CD4-positive, CD25-positive, alpha-beta regulatory T cell (primary cell): ENCODE results near the gene TYRO3. TPM values are rescaled to one million over a fixed set of nuclear protein-coding genes. Genes with fewer than 3 reads are reported as not detected.

Experiments used
- ATAC-seq, 2 donors: fragments of 150-1000 bp; cut with Tn5 transposase; one replicate each; pipeline ENCODE4 v1.10.0; 2021; ENCODE audit warnings: low read depth in 2 of 2, moderate number of reproducible peaks in 2 of 2, moderate library complexity in 1 of 2
- DNase-seq, 3 donors: peaks; one replicate each; pipeline versions ENCODE4 v3.0.0 to v3.0.0-alpha.2; 2012 to 2022; ENCODE audit warnings: mixed read lengths in 1 of 3
- H3K27ac ChIP-seq: one replicate; pipeline ENCODE4 v1.7.0; 2013; ENCODE audit warnings: mild to moderate bottlenecking, low read length; ENCODE audit not compliant: insufficient read depth, poor library complexity, severe bottlenecking
- H3K27me3 ChIP-seq: one replicate; pipeline ENCODE4 v1.7.0; 2013; ENCODE audit warnings: low read length; ENCODE audit not compliant: control insufficient read depth, insufficient read depth
- H3K36me3 ChIP-seq: one replicate; pipeline ENCODE4 v1.7.0; 2013; ENCODE audit warnings: mild to moderate bottlenecking, low read length, moderate library complexity; ENCODE audit not compliant: control insufficient read depth, insufficient read depth
- H3K4me1 ChIP-seq: 2 replicates; pipeline ENCODE4 v1.7.0; 2013; ENCODE audit warnings: mild to moderate bottlenecking, low read length; ENCODE audit not compliant: insufficient read depth, control insufficient read depth, poor library complexity, severe bottlenecking
- H3K4me3 ChIP-seq: one replicate; pipeline ENCODE4 v1.7.0; 2013; ENCODE audit warnings: low read depth, mild to moderate bottlenecking, low read length, moderate library complexity
- H3K9me3 ChIP-seq, 2 experiments: 1 replicate in 1 of 2; 2 replicates in 1 of 2; pipeline ENCODE4 v1.7.0; 2013; ENCODE audit warnings: low read length in 2 of 2, mild to moderate bottlenecking in 1 of 2, moderate library complexity in 1 of 2; ENCODE audit not compliant: control insufficient read depth in 2 of 2
- H3K27ac Mint-ChIP-seq, 3 donors: one replicate each; pipeline ENCODE4 v1.8.0; 2020 to 2022; ENCODE audit warnings: mild to moderate bottlenecking in 3 of 3, mixed read lengths in 3 of 3, moderate library complexity in 2 of 3
- H3K27me3 Mint-ChIP-seq: one replicate; pipeline ENCODE4 v1.8.0; 2022; ENCODE audit warnings: mild to moderate bottlenecking, mixed read lengths
- H3K36me3 Mint-ChIP-seq: one replicate; pipeline ENCODE4 v1.8.0; 2020; ENCODE audit warnings: mixed read lengths
- H3K4me1 Mint-ChIP-seq, 4 donors: one replicate each; pipeline ENCODE4 v1.8.0; 2020 to 2022; ENCODE audit warnings: mixed read lengths in 4 of 4, mild to moderate bottlenecking in 1 of 4
- H3K4me3 Mint-ChIP-seq, 4 donors: one replicate each; pipeline ENCODE4 v1.8.0; 2020 to 2022; ENCODE audit warnings: mild to moderate bottlenecking in 4 of 4, mixed read lengths in 4 of 4, moderate library complexity in 3 of 4
- H3K9me3 Mint-ChIP-seq, 7 donors: one replicate each; pipeline ENCODE4 v1.8.0; 2020 to 2022; ENCODE audit warnings: mixed read lengths in 7 of 7, mild to moderate bottlenecking in 3 of 7, moderate library complexity in 2 of 7
- polyA plus RNA-seq, 4 donors: library from polyadenylated mRNA; unstranded; fragments of 300-500 nt; fragmentation: Illumina TruSeq; gene quantifications; one replicate each; pipeline ENCODE4 v1.2.3, GENCODE V29; 2021
- total RNA-seq: library from RNA; stranded (reverse); gene quantifications from one replicate; pipeline ENCODE4 v1.2.3, GENCODE V29; 2022

Gene TYRO3
- total and polyA plus RNA-seq, 5 donors from 2014 or later: 0.16 to 0.82 TPM; not detected in 3

DNA sequence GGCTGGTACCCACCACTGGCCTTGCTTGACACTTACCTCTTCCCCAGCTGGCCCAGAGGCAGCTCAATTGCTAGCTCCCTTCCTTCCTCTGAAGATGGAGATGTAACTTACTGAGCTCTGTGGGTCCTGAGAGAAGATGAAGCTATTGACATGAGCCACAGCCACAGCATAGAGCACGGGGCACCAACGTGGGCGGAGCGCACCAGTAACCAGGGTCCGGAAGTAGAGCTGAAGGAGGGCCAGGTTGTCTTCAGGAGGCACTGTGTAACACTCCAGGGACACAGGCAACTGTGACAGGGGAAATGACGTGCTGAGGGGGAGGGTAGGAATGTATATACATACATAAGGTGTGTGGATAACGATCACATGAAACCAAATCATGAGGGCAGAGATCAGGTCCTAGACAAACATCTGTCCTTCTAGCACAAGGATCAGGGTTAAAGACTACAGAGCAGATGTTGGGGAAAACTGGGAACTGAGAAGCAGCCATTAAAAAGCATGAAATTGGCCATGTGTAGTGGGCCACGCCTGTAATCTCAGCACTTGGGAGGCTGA lies 41.0 kb upstream of the TYRO3 start:
- no peaks in the 10 kb centered on the region for H3K9me3 ChIP-seq
- no peak overlapping the region for H3K27ac ChIP-seq
- Mint-ChIP-seq H3K4me1 (peaks cover 0 to 21% (median 7%) of the 10 kb centered on the region in 4 donors), H3K4me3 (no peak overlapping the region), H3K27ac (no peak overlapping the region), H3K27me3 (peaks cover 11% of the 10 kb centered on the region), H3K9me3 (no peaks in the 10 kb centered on the region), H3K36me3 (peaks cover 32% of the 10 kb centered on the region)
- DNase-seq: no peak
- no peaks in the 10 kb centered on the region for H3K27me3 ChIP-seq
- H3K4me3 ChIP-seq: no peak overlapping the region
- H3K36me3 ChIP-seq: no peaks in the 10 kb centered on the region
- no peak for ATAC-seq
- peaks cover 13% of the 10 kb centered on the region for H3K4me1 ChIP-seq

DNA sequence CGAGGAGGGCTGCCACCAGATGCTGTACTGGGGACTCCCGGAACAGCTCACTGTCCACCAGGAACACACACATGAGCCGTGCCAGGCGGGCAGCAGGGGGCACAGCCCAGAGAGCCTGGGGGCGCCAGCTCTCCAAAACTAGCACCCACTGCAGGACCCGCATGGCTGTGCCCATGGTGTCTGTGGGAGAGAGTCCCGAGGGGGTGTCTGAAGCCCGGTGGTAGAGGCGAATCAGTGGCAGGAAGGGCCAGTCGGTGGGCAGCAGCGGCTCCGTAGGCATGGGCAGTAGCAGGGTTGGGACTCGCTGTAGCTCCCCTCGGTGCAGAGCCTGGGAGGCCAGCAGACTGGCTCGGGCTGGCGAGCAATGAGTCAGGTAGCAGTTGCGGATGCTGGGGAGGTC lies 38.4 kb upstream of the TYRO3 start:
- Mint-ChIP-seq H3K4me3 (no peak overlapping the region), H3K36me3 (peaks cover 32% of the 10 kb centered on the region), H3K9me3 (no peaks in the 10 kb centered on the region), H3K27ac (peak overlapping the region in 1 of 3 donors; percentile 26), H3K27me3 (no peaks in the 10 kb centered on the region), H3K4me1 (peaks cover 0 to 5% (median 0%) of the 10 kb centered on the region in 4 donors)
- Histone ChIP-seq H3K4me1 (no peaks in the 10 kb centered on the region), H3K27ac (no peak overlapping the region), H3K4me3 (no peak overlapping the region), H3K9me3 (no peaks in the 10 kb centered on the region), H3K36me3 (peaks cover 4% of the 10 kb centered on the region), H3K27me3 (no peaks in the 10 kb centered on the region)
- no peak for ATAC-seq
- DNase-seq: no peak

DNA sequence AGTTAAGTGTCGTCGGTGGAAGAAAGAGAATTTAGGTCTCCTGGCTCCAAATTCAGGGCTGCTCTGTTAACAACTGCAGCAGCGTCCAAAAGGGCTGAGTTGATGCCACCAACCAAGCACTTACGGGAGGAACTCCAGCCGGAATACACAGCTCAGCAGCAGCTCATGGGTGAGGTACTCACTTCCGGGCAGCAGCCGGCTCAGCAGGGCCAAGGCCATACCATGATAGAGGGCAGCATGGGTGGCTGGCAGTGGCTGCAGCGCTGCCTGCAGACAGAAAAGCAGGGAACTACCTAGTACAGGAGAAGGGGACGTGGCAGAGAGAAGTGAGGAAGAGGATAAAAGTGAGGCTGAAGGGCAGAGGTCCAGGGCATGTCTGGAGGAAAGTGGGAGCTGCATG lies 37.4 kb upstream of the TYRO3 start:
- Histone ChIP-seq H3K27me3 (no peaks in the 10 kb centered on the region), H3K27ac (no peak overlapping the region), H3K9me3 (no peaks in the 10 kb centered on the region), H3K4me1 (no peaks in the 10 kb centered on the region), H3K36me3 (peaks cover 10% of the 10 kb centered on the region), H3K4me3 (no peak overlapping the region)
- Mint-ChIP-seq H3K9me3 (no peaks in the 10 kb centered on the region), H3K4me1 (peaks cover 0 to 5% (median 0%) of the 10 kb centered on the region in 4 donors), H3K4me3 (no peak overlapping the region), H3K36me3 (peaks cover 34% of the 10 kb centered on the region), H3K27me3 (no peaks in the 10 kb centered on the region), H3K27ac (peak overlapping the region in 2 of 3 donors; percentile 54 to 88)
- ATAC-seq: no peak
- DNase-seq: no peak

DNA sequence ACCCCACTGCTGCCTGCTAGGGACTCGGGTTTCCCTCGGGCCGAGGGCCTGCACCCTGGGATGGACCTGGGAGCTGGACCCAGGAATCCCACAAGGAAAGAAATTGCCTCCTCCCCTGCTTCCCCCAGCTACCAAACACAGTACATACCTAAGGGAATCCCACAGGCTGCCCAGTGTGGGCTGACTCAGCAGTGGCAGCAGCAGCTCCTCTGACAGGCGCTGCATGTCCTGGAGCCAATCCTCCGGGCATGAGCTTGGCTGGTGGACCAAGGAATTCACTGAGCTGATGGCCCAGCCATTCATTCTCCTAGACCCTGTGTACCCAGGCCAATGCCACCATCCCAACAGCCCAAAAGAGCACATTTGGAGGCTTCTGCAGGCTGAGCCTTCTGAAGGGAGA lies 35.9 kb upstream of the TYRO3 start:
- no peaks in the 10 kb centered on the region for H3K27me3 Mint-ChIP-seq
- no peak overlapping the region for H3K27ac Mint-ChIP-seq
- Histone ChIP-seq H3K9me3 (no peaks in the 10 kb centered on the region), H3K4me1 (no peaks in the 10 kb centered on the region), H3K27ac (no peak overlapping the region), H3K4me3 (no peak overlapping the region), H3K36me3 (peaks cover 24% of the 10 kb centered on the region), H3K27me3 (no peaks in the 10 kb centered on the region)
- peaks cover 0 to 3% (median 0%) of the 10 kb centered on the region in 4 donors for H3K4me1 Mint-ChIP-seq
- DNase-seq (no peak), ATAC-seq (no peak)
- no peak overlapping the region for H3K4me3 Mint-ChIP-seq
- H3K36me3 Mint-ChIP-seq: peaks cover 31% of the 10 kb centered on the region
- H3K9me3 Mint-ChIP-seq: no peaks in the 10 kb centered on the region

DNA sequence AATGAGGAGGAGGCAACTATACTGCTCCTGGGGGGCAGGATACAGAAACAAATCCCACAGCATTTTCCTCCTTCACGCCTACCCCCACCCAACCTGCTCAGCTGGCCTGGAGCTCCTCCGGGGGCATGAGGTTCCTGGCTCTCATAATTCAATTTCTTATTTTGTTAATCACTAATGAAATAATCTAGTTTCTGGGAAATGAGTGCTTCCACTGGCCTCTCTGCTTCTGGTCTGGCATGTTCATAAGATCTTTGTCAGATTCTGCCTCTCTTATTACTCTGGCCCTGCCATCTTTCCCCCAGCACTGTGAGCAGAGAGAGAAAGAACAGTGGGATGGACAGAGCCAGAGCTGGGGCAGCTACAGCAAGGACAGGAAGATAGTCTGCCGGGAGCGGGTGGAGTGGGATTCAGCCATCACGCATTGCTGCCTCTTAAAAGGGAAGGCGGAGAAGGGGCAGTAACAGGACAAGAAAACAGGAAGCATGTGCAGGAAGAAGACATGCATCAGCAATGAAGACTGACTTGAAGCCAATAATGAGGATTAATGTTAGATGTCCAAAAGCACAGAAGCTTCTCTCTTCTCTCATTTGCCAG lies 28.6 kb upstream of the TYRO3 start:
- H3K36me3 Mint-ChIP-seq: peaks cover 38% of the 10 kb centered on the region
- Histone ChIP-seq H3K27ac (no peak overlapping the region), H3K36me3 (peaks cover 68% of the 10 kb centered on the region), H3K4me1 (no peaks in the 10 kb centered on the region), H3K27me3 (no peaks in the 10 kb centered on the region), H3K4me3 (no peak overlapping the region), H3K9me3 (no peaks in the 10 kb centered on the region)
- H3K27ac Mint-ChIP-seq: peak overlapping the region; percentile 16 to 87 (median 67)
- H3K27me3 Mint-ChIP-seq: no peaks in the 10 kb centered on the region
- DNase-seq (no peak), ATAC-seq (no peak)
- no peaks in the 10 kb centered on the region for H3K4me1 Mint-ChIP-seq
- no peaks in the 10 kb centered on the region for H3K9me3 Mint-ChIP-seq
- no peak overlapping the region for H3K4me3 Mint-ChIP-seq

DNA sequence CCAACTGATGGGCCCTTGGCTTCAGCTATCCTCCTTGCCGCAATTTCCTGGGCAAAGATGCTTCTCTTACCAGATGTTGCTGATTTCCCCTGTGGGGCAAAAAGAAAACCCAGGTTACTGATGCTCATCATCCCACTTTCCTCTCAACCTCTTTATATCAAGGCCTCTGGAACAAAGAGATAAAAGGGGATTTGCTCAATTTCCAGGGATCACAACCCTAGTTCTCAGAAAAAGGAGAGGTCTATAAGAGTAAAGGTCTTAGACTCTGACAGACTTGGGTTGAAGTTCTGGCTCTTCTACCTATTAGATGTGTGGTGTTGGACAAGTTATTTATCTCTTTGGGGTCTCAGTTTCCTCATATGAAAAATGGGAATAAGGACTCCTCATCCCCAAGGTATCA lies 23.5 kb upstream of the TYRO3 start:
- H3K27me3 ChIP-seq: no peaks in the 10 kb centered on the region
- Mint-ChIP-seq H3K36me3 (peaks cover 25% of the 10 kb centered on the region), H3K9me3 (no peaks in the 10 kb centered on the region), H3K4me1 (peaks cover 6 to 10% (median 10%) of the 10 kb centered on the region in 4 donors), H3K4me3 (no peak overlapping the region), H3K27me3 (no peaks in the 10 kb centered on the region), H3K27ac (no peak overlapping the region)
- H3K27ac ChIP-seq: no peak overlapping the region
- no peaks in the 10 kb centered on the region for H3K9me3 ChIP-seq
- H3K36me3 ChIP-seq: peaks cover 39% of the 10 kb centered on the region
- ATAC-seq (no peak), DNase-seq (no peak)
- H3K4me3 ChIP-seq: no peak overlapping the region
- peaks cover 7% of the 10 kb centered on the region for H3K4me1 ChIP-seq

DNA sequence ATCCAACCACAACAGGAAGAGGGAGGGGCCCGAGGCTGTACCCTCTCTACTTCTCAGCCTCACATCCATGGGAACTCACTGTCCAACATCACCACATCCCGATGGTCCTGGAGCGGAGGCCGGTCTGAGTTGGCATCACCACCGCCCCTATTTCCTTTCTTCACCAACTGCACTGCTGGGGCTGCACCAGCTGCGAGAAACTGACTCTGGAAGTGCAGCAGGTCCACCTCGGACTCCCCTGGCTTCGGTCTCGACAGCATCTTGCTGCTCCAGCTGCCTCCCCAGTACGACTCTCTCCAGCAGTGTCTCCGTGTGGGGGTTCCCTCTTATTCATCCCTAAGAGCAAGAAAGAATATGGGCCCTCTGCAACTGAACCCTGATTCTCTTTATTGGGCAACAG lies 22.1 kb upstream of the TYRO3 start:
- no peak for ATAC-seq
- Histone ChIP-seq H3K27ac (no peak overlapping the region), H3K4me1 (peaks cover 7% of the 10 kb centered on the region), H3K9me3 (no peaks in the 10 kb centered on the region), H3K36me3 (peaks cover 32% of the 10 kb centered on the region), H3K27me3 (no peaks in the 10 kb centered on the region), H3K4me3 (no peak overlapping the region)
- Mint-ChIP-seq H3K27me3 (no peaks in the 10 kb centered on the region), H3K4me3 (no peak overlapping the region), H3K9me3 (no peaks in the 10 kb centered on the region), H3K4me1 (peaks cover 6 to 10% (median 10%) of the 10 kb centered on the region in 4 donors), H3K36me3 (peaks cover 26% of the 10 kb centered on the region), H3K27ac (peak overlapping the region in 1 of 3 donors; percentile 8)
- DNase-seq: peak in 1 of 3 donors; percentile 17

DNA sequence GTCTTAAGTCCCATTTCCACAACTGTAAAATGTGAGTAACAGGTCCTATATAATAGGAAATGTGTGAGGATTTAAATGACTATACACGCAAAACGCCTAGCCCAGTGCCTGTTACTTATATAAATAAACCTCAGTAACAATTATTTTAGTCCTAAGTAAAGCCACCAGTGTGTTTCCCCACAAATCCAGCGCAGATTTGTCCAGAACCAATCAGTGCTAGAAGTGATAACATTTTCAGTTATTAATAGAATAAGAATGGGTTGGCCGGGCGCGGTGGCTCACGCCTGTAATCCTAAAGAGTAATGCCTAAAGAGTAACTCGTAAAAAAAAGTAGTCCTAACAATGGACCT lies 15.5 kb upstream of the TYRO3 start:
- Mint-ChIP-seq H3K27ac (peak overlapping the region in 2 of 3 donors; percentile 96 to 98), H3K27me3 (peaks cover 12% of the 10 kb centered on the region), H3K4me1 (peaks cover 10 to 15% (median 14%) of the 10 kb centered on the region in 4 donors), H3K4me3 (peak overlapping the region; percentile 95 to 99 (median 96)), H3K9me3 (no peaks in the 10 kb centered on the region), H3K36me3 (peaks cover 5% of the 10 kb centered on the region)
- Histone ChIP-seq H3K27me3 (no peaks in the 10 kb centered on the region), H3K9me3 (no peaks in the 10 kb centered on the region), H3K4me1 (peaks cover 13% of the 10 kb centered on the region), H3K27ac (peak overlapping the region; percentile 72), H3K36me3 (no peaks in the 10 kb centered on the region), H3K4me3 (peak overlapping the region; percentile 89)
- DNase-seq: peak in 1 of 3 donors; percentile 11
- ATAC-seq: no peak
